Heart left ventricle (tissue), 13 donors: ENCODE results near the gene C1orf53.

ENCODE experiments used
- CTCF ChIP-seq, 12 donors: fragments of 200-600 bp; sonication (generic) in 4 of 12; IDR thresholded peaks; one replicate each; pipeline versions ENCODE4 v1.5.0 to v1.8.0; 2018 to 2022; ENCODE audit warnings: antibody characterized with exemption in 12 of 12, mild to moderate bottlenecking in 5 of 12
- POLR2A ChIP-seq, 2 donors: fragments of 450-650 bp; IDR thresholded peaks; one replicate each; pipeline ENCODE4 v1.6.1; 2017; ENCODE audit warnings: antibody characterized with exemption in 2 of 2, mild to moderate bottlenecking in 2 of 2, moderate library complexity in 2 of 2
- donor health status: ischemic (EF 13 %, LVEDD 7.1; RV severe dilation, severe dysfunction).
- donor health status: DM: no; HTN: yes; CAD: no.
- donor health status: DM: no; HTN: no; CAD: no.
- donor health status: ischemic (EF 25% LVEDD 6.9; RV normal size, moderate dysfunction).
- donor health status: ischemic (EF 25% LVEDD 5.7; RV mildly dilated, moderate dysfunction).
- donor health status: ischemic (EF 35%, LVEDD 5.7; RV mildly dilated, moderate dysfunction).
- donor health status: nonischemic (EF 11% LVEDD 7.7; RV severe dilation, severe dysfunction).
- donor health status: DM: yes; HTN: yes; CAD: no.
- donor health status: PGD.
- donor health status: ischemic (EF 29% LVEDD 5.4; RV normal size, mild dysfunction).
- donor health status: nonischemic (EF 23%, LVEDD 6.1; RV moderate dilation, normal function).

- TF ChIP-seq CTCF (IDR thresholded peaks at IDR 0.05): no peak
- TF ChIP-seq POLR2A (IDR thresholded peaks at IDR 0.05): no peak
Measured at GRCh38 chr1:197933016-197933415, 30.6 kb downstream of the C1orf53 start.
